Panc1 (cell line): ENCODE results near the gene KRTAP10-11. TPM values are rescaled to one million over a fixed set of nuclear protein-coding genes. Genes with fewer than 3 reads are reported as not detected.

Experiments
- ATAC-seq: fragments of 200-7000 bp; cut with Tn5 transposase; 2 replicates; pipeline ENCODE4 v1.9.1; 2020; ENCODE audit warnings: mild to moderate bottlenecking, moderate library complexity
- BruUV-seq: library from RNA; stranded (reverse); fragments of 400-500 nt; replicated peaks from 2 replicates; lab custom pipeline; 2021; lab: Mats Ljungman, UMichigan
- CTCF ChIA-PET: fragments of 300-600 bp; sonication (Branson Sonifier 250); formaldehyde crosslinking; loops from one replicate; lab custom pipeline; 2022; ENCODE audit warnings: antibody characterized with exemption; lab: Charles Lee
- POLR2A ChIA-PET: fragments of 300-600 bp; sonication (Branson Sonifier 250); formaldehyde crosslinking; loops from one replicate; lab custom pipeline; 2022; ENCODE audit warnings: antibody characterized with exemption; lab: Charles Lee
- DNase-seq: peaks from one replicate; pipeline ENCODE4 v3.0.0-alpha.2; 2010; ENCODE audit warnings: low read depth, low spot score
- H3K27ac ChIP-seq: 2 replicates; pipeline ENCODE4 v1.5.1; 2011; ENCODE audit warnings: mild to moderate bottlenecking, low read length, inconsistent platforms
- H3K27me3 ChIP-seq: fragments of 200-500 bp; sonication (Bioruptor generic); 2 replicates; pipeline ENCODE4 v1.6.0; 2014; ENCODE audit warnings: low read length, inconsistent platforms; ENCODE audit not compliant: control insufficient read depth, insufficient read depth
- H3K36me3 ChIP-seq: fragments of 200-500 bp; sonication (Bioruptor generic); 2 replicates; pipeline ENCODE4 v1.5.1; 2014; ENCODE audit warnings: inconsistent platforms, mild to moderate bottlenecking, low read length, moderate library complexity; ENCODE audit not compliant: control insufficient read depth, insufficient read depth
- H3K4me1 ChIP-seq: 2 replicates; pipeline ENCODE4 v1.5.1; 2011; ENCODE audit warnings: inconsistent platforms, mild to moderate bottlenecking, low read length, moderate library complexity; ENCODE audit not compliant: control insufficient read depth, insufficient read depth
- H3K4me3 ChIP-seq, 2 experiments: 2 replicates each; pipeline ENCODE4 v1.5.1; 2011 to 2012; ENCODE audit warnings: low read depth in 2 of 2, low read length in 2 of 2, mild to moderate bottlenecking in 2 of 2, inconsistent platforms in 1 of 2, moderate library complexity in 1 of 2
- H3K9me3 ChIP-seq: fragments of 200-500 bp; sonication (Bioruptor generic); 2 replicates; pipeline ENCODE4 v1.5.1; 2014; ENCODE audit warnings: low read depth, mild to moderate bottlenecking, inconsistent platforms, low read length, moderate library complexity; ENCODE audit not compliant: control insufficient read depth, insufficient read depth
- CTCF ChIP-seq: fragments of 450-650 bp; IDR thresholded peaks from 2 replicates; pipeline ENCODE4 v1.5.1; 2017; ENCODE audit warnings: mild to moderate bottlenecking
- POLR2AphosphoS5 ChIP-seq: IDR thresholded peaks from 2 replicates; pipeline ENCODE4 v1.6.1; 2012; ENCODE audit warnings: mild to moderate bottlenecking, low read depth, low read length, moderate library complexity
- REST ChIP-seq, 2 experiments: IDR thresholded peaks; 2 replicates each; pipeline ENCODE4 v1.6.1; 2011 to 2012; ENCODE audit warnings: low read depth in 2 of 2, control low read depth in 1 of 2, low read length in 1 of 2, mild to moderate bottlenecking in 1 of 2, moderate library complexity in 1 of 2; ENCODE audit not compliant: insufficient read depth in 1 of 2
- SIN3A ChIP-seq: IDR thresholded peaks from 2 replicates; pipeline ENCODE4 v1.6.1; 2012; ENCODE audit warnings: low read depth, mild to moderate bottlenecking, low read length, moderate library complexity, borderline replicate concordance; ENCODE audit not compliant: insufficient read depth
- TCF7L2 ChIP-seq: IDR thresholded peaks from 2 replicates; pipeline ENCODE4 v1.6.1; 2011; ENCODE audit warnings: mild to moderate bottlenecking, low read depth, low read length, inconsistent platforms
- in situ Hi-C: cut with HindIII; loops from 2 replicates; pipeline ENCODE4 v1.10.0; 2016; ENCODE audit warnings: low sequenced_read_pairs, low pct_unique_long_range_greater_than_20kb
- intact Hi-C: fragments of 100-400 bp; cut with micrococcal nuclease; formaldehyde crosslinking; loops from one replicate; pipeline ENCODE4 v1.10.0; 2022; ENCODE audit not compliant: unreplicated experiment
- total RNA-seq: library from RNA; stranded (reverse); gene quantifications from one replicate; pipeline ENCODE4 v1.2.1, GENCODE V29; 2021; ENCODE audit not compliant: unreplicated experiment

Gene KRTAP10-11
- total RNA-seq, 1 experiment from 2014 or later, result not detected

DNA sequence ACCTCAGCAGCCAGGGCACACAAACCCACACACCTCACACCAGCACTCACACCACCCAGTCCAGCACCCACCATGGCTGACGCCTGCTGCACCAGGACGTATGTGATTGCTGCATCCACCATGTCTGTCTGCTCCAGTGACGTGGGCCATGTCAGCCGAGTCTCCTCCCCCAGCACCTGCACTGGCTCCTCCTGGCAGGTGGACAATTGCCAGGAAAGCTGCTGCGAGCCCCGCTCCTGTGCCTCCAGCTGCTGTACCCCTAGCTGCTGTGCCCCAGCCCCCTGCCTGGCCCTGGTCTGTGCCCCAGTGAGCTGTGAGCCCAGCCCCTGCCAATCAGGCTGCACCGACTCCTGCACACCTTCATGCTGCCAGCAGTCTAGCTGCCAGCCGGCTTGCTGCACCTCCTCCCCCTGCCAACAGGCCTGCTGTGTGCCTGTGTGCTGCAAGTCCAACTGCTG is 34.2 kb upstream of the KRTAP10-11 start, which contains the start of gene KRTAP10-8:
Gene KRTAP10-8, plus strand, starts transcription at position 51 of the 458 bp plus-strand sequence. Its CDS starts 22 bp downstream, at position 73.
- in situ Hi-C loops (no loop called here), intact Hi-C loops (no loop called here)
- ATAC-seq (no peak), DNase-seq (no peak)
- no peaks in the 10 kb centered on the region for H3K27me3 ChIP-seq
- H3K36me3 ChIP-seq, result no peaks in the 10 kb centered on the region
- ChIA-PET CTCF (no interaction called here), POLR2A (no interaction called here)
- TF ChIP-seq CTCF (no peak), POLR2AphosphoS5 (no peak), SIN3A (no peak), REST (IDR thresholded peaks at IDR 0.05; ENCODE audit: insufficient read depth in 1 of 2, low read depth in 2 of 2, low read length in 1 of 2) (no peak), TCF7L2 (no peak)
- H3K4me3 ChIP-seq, result no peak within 1 kb of the TSS
- peaks cover 3% of the 10 kb centered on the region; the same call in 1 of the 2 replicates for H3K9me3 ChIP-seq
- no peaks in the 10 kb centered on the region for H3K4me1 ChIP-seq
- no TSS peak for BruUV-seq
- no peak within 1 kb of the TSS for H3K27ac ChIP-seq

GRCh38 chr21:44612669-44613229 is 33.5 kb upstream of the KRTAP10-11 start:
- no peaks in the 10 kb centered on the region for H3K27me3 ChIP-seq
- POLR2A ChIA-PET, result no interaction called here

More at GRCh38 chr21:44612669-44613229, 33.5 kb upstream of the KRTAP10-11 start:
- CTCF ChIA-PET, result no interaction called here
- H3K4me3 ChIP-seq, result no peak overlapping the region
- ATAC-seq (no peak), DNase-seq (no peak)
- in situ Hi-C loops (no loop called here), intact Hi-C loops (no loop called here)
- no peak overlapping the region for H3K27ac ChIP-seq
- no TSS peak for BruUV-seq
- TF ChIP-seq SIN3A, result no peak
- no peak for TF ChIP-seq TCF7L2
- no peak for TF ChIP-seq REST (IDR thresholded peaks at IDR 0.05; ENCODE audit: insufficient read depth in 1 of 2, low read depth in 2 of 2, low read length in 1 of 2)
- no peak for TF ChIP-seq CTCF
- TF ChIP-seq POLR2AphosphoS5, result no peak
- no peaks in the 10 kb centered on the region for H3K4me1 ChIP-seq
- H3K9me3 ChIP-seq, result peaks cover 3% of the 10 kb centered on the region; the same call in 1 of the 2 replicates
- H3K36me3 ChIP-seq, result no peaks in the 10 kb centered on the region
